HL-60 (cell line): Measurements from ENCODE around the gene PDCD6IP.

ENCODE experiments used
- DNase-seq, 2 experiments: peaks; one replicate each; pipeline ENCODE4 v3.0.0-alpha.2; 2010 to 2020; ENCODE audit warnings: low read depth in 1 of 2, low spot score in 1 of 2
- H3K27ac ChIP-seq: fragments of 250-450 bp; sonication (Bioruptor Pico); replicated peaks from 2 replicates; pipeline ENCODE4 v1.5.1; 2020; ENCODE audit warnings: mild to moderate bottlenecking, moderate library complexity
- H3K27me3 ChIP-seq: fragments of 250-450 bp; sonication (Bioruptor Pico); 2 replicates; pipeline ENCODE4 v1.5.1; 2021; ENCODE audit warnings: mild to moderate bottlenecking, moderate library complexity; ENCODE audit not compliant: insufficient read depth, poor library complexity, severe bottlenecking
- H3K4me3 ChIP-seq: replicated peaks from 2 replicates; pipeline ENCODE4 v1.5.1; 2011; ENCODE audit warnings: mild to moderate bottlenecking, control low read depth, low read length; ENCODE audit not compliant: insufficient read depth
- GABPA ChIP-seq: IDR thresholded peaks from 2 replicates; pipeline ENCODE4 v1.6.1; 2012; ENCODE audit warnings: low read depth
- POLR2AphosphoS5 ChIP-seq: IDR thresholded peaks from 2 replicates; pipeline ENCODE4 v1.6.1; 2012; ENCODE audit warnings: low read depth
- SPI1 ChIP-seq: IDR thresholded peaks from 2 replicates; pipeline ENCODE4 v1.6.1; 2012; ENCODE audit warnings: low read depth, mild to moderate bottlenecking, borderline replicate concordance
- TF ChIP-seq, protein P1 (sequence below): IDR thresholded peaks from 2 replicates; pipeline ENCODE4 v1.6.1; 2012; ENCODE audit warnings: low read depth; ENCODE audit not compliant: insufficient replicate concordance
- TF ChIP-seq, protein P2 (sequence below): IDR thresholded peaks from one replicate; pipeline ENCODE4 v1.5.1; 2011; ENCODE audit warnings: low read length, control low read depth, inconsistent platforms; ENCODE audit not compliant: insufficient read depth

PDCD6IP gene

DNA sequence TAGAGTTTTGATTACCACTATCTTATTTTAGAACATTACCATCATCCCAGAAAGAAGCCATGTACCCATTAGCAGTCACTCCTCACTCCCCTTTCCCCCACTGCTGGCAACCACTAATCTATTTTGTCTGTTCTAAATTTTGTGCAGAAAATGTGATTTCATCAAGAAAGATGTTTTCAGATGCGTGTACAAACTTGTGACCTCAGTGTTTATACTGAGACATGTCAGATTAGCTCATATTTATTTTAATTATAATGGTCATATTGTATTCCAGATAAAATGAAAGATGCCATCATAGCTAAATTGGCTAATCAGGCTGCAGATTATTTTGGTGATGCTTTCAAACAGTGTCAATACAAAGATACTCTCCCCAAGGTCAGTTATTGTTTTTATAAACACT lies 27.8 kb downstream of the PDCD6IP start:
- no peak for TF ChIP-seq SPI1
- TF ChIP-seq GABPA, result no peak
- TF ChIP-seq, protein P1, sequence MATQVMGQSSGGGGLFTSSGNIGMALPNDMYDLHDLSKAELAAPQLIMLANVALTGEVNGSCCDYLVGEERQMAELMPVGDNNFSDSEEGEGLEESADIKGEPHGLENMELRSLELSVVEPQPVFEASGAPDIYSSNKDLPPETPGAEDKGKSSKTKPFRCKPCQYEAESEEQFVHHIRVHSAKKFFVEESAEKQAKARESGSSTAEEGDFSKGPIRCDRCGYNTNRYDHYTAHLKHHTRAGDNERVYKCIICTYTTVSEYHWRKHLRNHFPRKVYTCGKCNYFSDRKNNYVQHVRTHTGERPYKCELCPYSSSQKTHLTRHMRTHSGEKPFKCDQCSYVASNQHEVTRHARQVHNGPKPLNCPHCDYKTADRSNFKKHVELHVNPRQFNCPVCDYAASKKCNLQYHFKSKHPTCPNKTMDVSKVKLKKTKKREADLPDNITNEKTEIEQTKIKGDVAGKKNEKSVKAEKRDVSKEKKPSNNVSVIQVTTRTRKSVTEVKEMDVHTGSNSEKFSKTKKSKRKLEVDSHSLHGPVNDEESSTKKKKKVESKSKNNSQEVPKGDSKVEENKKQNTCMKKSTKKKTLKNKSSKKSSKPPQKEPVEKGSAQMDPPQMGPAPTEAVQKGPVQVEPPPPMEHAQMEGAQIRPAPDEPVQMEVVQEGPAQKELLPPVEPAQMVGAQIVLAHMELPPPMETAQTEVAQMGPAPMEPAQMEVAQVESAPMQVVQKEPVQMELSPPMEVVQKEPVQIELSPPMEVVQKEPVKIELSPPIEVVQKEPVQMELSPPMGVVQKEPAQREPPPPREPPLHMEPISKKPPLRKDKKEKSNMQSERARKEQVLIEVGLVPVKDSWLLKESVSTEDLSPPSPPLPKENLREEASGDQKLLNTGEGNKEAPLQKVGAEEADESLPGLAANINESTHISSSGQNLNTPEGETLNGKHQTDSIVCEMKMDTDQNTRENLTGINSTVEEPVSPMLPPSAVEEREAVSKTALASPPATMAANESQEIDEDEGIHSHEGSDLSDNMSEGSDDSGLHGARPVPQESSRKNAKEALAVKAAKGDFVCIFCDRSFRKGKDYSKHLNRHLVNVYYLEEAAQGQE, result no peak
- no peak for TF ChIP-seq POLR2AphosphoS5
- TF ChIP-seq, protein P2, sequence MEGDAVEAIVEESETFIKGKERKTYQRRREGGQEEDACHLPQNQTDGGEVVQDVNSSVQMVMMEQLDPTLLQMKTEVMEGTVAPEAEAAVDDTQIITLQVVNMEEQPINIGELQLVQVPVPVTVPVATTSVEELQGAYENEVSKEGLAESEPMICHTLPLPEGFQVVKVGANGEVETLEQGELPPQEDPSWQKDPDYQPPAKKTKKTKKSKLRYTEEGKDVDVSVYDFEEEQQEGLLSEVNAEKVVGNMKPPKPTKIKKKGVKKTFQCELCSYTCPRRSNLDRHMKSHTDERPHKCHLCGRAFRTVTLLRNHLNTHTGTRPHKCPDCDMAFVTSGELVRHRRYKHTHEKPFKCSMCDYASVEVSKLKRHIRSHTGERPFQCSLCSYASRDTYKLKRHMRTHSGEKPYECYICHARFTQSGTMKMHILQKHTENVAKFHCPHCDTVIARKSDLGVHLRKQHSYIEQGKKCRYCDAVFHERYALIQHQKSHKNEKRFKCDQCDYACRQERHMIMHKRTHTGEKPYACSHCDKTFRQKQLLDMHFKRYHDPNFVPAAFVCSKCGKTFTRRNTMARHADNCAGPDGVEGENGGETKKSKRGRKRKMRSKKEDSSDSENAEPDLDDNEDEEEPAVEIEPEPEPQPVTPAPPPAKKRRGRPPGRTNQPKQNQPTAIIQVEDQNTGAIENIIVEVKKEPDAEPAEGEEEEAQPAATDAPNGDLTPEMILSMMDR, result no peak
- no peak overlapping the region for H3K4me3 ChIP-seq
- H3K27ac ChIP-seq, result no peak overlapping the region
- no peaks in the 10 kb centered on the region for H3K27me3 ChIP-seq
- DNase-seq, result no peak

DNA sequence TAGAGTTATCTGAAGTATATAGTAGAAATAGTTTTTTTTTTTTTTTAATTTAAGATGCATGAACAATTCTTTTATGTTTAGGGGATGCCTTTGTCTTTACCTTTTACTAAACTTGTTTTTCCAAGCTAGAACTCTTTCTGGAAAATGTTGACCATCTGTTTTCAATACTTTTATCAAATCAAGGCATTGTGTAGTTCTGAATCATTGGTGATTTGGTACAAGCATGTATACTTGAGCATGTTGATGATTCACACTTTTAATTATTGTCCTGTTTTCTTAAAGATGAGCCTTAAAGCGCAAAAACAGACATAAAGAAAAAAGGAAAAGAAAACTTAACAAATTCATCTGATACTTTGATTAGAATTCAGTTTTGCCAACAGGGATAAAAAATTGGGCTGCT lies 28.3 kb downstream of the PDCD6IP start:
- Histone ChIP-seq H3K27me3 (no peaks in the 10 kb centered on the region), H3K27ac (no peak overlapping the region), H3K4me3 (no peak overlapping the region)
- DNase-seq, result no peak
- TF ChIP-seq SPI1 (no peak), POLR2AphosphoS5 (no peak), GABPA (no peak)
- TF ChIP-seq, protein P2, result no peak
- TF ChIP-seq, protein P1, result no peak

DNA sequence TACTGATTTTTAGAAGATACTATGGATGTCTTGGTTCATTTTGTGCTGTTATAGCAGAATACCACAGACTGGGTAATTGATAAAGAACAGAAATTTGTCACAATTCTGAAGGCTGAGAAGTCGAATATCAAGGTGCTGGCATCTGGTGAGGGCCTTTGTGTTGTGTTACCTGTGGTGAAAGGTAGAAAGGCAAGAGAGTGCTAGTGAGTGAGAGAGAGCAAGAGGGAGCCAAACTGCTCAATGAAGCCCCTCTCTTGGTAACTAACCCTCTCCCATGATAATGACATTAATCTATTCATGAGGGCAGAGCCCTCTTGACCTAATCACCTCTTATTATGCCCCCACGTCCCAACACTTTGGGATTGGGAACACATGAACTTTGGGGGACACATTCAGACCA lies 31.3 kb downstream of the PDCD6IP start:
- TF ChIP-seq, protein P2, result no peak
- TF ChIP-seq SPI1 (no peak), GABPA (no peak), POLR2AphosphoS5 (no peak)
- TF ChIP-seq, protein P1, result no peak
- Histone ChIP-seq H3K27ac (no peak overlapping the region), H3K27me3 (no peaks in the 10 kb centered on the region), H3K4me3 (no peak overlapping the region)
- no peak for DNase-seq
